ENCODE data around the gene MRPL30.
"Not testable (repeated sequence)": the region's sequence is repeated elsewhere in the genome, so short reads cannot be mapped to it uniquely, and the experiment has no call there.

MRPL30 gene

GRCh38 chr2:99187011-99187410 lies 6.0 kb downstream of the MRPL30 start:
- no peak for DNase-seq

- no peak for DNase-seq
Measured at GRCh38 chr2:99188357-99188756, 7.4 kb downstream of the MRPL30 start.

GRCh38 chr2:99190548-99190947 lies 9.6 kb downstream of the MRPL30 start:
- DNase-seq = no peak

- DNase-seq = not testable (repeated sequence)
Measured at GRCh38 chr2:99192364-99192763, 11.4 kb downstream of the MRPL30 start.

- no peak for DNase-seq
Measured at GRCh38 chr2:99198103-99198841, 17.3 kb downstream of the MRPL30 start.

- no peak for DNase-seq
Measured at GRCh38 chr2:99200076-99200800, 19.3 kb downstream of the MRPL30 start.

- DNase-seq = no peak
Measured at GRCh38 chr2:99201959-99202678, 21.1 kb downstream of the MRPL30 start.

GRCh38 chr2:99205491-99205890 lies 24.5 kb downstream of the MRPL30 start:
- no peak for DNase-seq

GRCh38 chr2:99216096-99216495 lies 35.1 kb downstream of the MRPL30 start:
- no peak for DNase-seq

GRCh38 chr2:99217929-99218501 lies 37.0 kb downstream of the MRPL30 start:
- DNase-seq = no peak

- DNase-seq = not testable (repeated sequence)
Measured at GRCh38 chr2:99233177-99233576, 52.2 kb downstream of the MRPL30 start.

- DNase-seq = no peak
Measured at GRCh38 chr2:99238599-99238998, 57.6 kb downstream of the MRPL30 start.

GRCh38 chr2:99240431-99240830 lies 59.4 kb downstream of the MRPL30 start:
- no peak for DNase-seq

GRCh38 chr2:99242151-99242550 lies 61.2 kb downstream of the MRPL30 start:
- DNase-seq = no peak

All from fibroblast of skin of back (primary cell).